Right lobe of liver (tissue), 6 donors: ENCODE data around the gene TOX4. TPM values are rescaled to one million over a fixed set of nuclear protein-coding genes. Genes with fewer than 3 reads are reported as not detected.

Experiments used
- ATAC-seq, 4 donors: fragments of 200-7000 bp; cut with Tn5 transposase; one replicate each; pipeline ENCODE4 v1.9.1; 2020; ENCODE audit warnings: mild to moderate bottlenecking in 4 of 4, moderate library complexity in 4 of 4
- DNase-seq, 3 donors: peaks; one replicate each; pipeline ENCODE4 v3.0.0-alpha.2; 2020
- H3K27ac ChIP-seq, 3 donors: fragments of 200-600 bp; one replicate each; pipeline ENCODE4 v1.8.0; 2022
- H3K27me3 ChIP-seq, 2 donors: fragments of 200-600 bp; one replicate each; pipeline ENCODE4 v1.8.0; 2022
- H3K36me3 ChIP-seq, 4 donors: fragments of 200-600 bp; sonication (generic) in 1 of 4; one replicate each; pipeline versions ENCODE4 v1.5.1 to v1.8.0; 2017 to 2022; ENCODE audit warnings: control low read depth in 1 of 4
- H3K4me1 ChIP-seq, 4 donors: fragments of 200-600 bp; sonication (generic) in 1 of 4; one replicate each; pipeline versions ENCODE4 v1.5.1 to v1.8.0; 2017 to 2022; ENCODE audit warnings: control low read depth in 1 of 4
- H3K4me3 ChIP-seq, 3 donors: fragments of 200-600 bp; one replicate each; pipeline ENCODE4 v1.8.0; 2022
- H3K9me3 ChIP-seq, 4 donors: fragments of 200-600 bp; sonication (generic) in 1 of 4; one replicate each; pipeline versions ENCODE4 v1.5.1 to v1.8.0; 2017 to 2022; ENCODE audit warnings: control low read depth in 1 of 4
- CTCF ChIP-seq, 4 donors: fragments of 200-600 bp in 3 of 4; fragments of 450-650 bp in 1 of 4; IDR thresholded peaks; one replicate each; pipeline versions ENCODE4 v1.5.1 to v1.8.0; 2016 to 2022; ENCODE audit warnings: antibody characterized with exemption in 4 of 4, mild to moderate bottlenecking in 2 of 4
- POLR2A ChIP-seq: fragments of 450-650 bp; IDR thresholded peaks from one replicate; pipeline ENCODE4 v1.6.1; 2017; ENCODE audit warnings: antibody characterized with exemption, mild to moderate bottlenecking
- WGBS: methylation state at CpG from one replicate; pipeline ENCODE4 v1.1.6; 2018; ENCODE audit warnings: low coverage, low lambda C conversion rate; ENCODE audit not compliant: insufficient coverage; ENCODE audit errors: missing lambda C conversion rate; 5-methylcytosine and 5-hydroxymethylcytosine counted together
- intact Hi-C, 2 donors: fragments of 100-400 bp; cut with DNase I; formaldehyde crosslinking; loops; one replicate each; pipeline versions ENCODE4 v1.11.2 to v1.14.1; 2022
- total RNA-seq, 6 experiments: library from RNA; depleted of rRNA in 2 of 6; stranded (reverse); fragments of >200 nt in 2 of 6; fragmentation: NEBNext Ultra II Directional in 3 of 6; extraction: Animal tissue kit (Norgen Biotek cat#: 25700) in 3 of 6; gene quantifications; one replicate each; pipeline versions ENCODE4 v1.1.0 to v1.2.4, GENCODE V29; 2016 to 2023
- donor health status: DM: no; HTN: yes; CAD: no.
- donor health status: DM: no; HTN: no; CAD: no.
- donor health status: DM: no; HTN: no; CAD: no.
- donor health status: DM: no; HTN: yes; CAD: no.
- donor health status: DM: no; HTN: yes; CAD: no.

TOX4 gene
- total RNA-seq, 6 experiments from 2014 or later = 19.9 to 37.0 (median 33.3) TPM

GRCh38 chr14:21476523-21476924 lies 471 bp upstream of the TOX4 start:
- intact Hi-C loops = no loop called here
- Histone ChIP-seq H3K9me3 (no peaks in the 10 kb centered on the region), H3K4me1 (peaks cover 0 to 16% (median 2%) of the 10 kb centered on the region in 4 donors), H3K27me3 (no peaks in the 10 kb centered on the region), H3K4me3 (peak overlapping the region; percentile 79 to 93 (median 86)), H3K27ac (peak overlapping the region; percentile 56 to 91 (median 75)), H3K36me3 (peaks cover 0 to 19% (median 0%) of the 10 kb centered on the region in 4 donors)
- TF ChIP-seq POLR2A (no peak), CTCF (IDR thresholded peaks at IDR 0.05) (no peak)
- DNase-seq (peak; percentile 93 to 95 (median 94)), ATAC-seq (peak; percentile 89 to 92 (median 89))
- 0% methylated on average over 8 of the region's 27 CpGs for WGBS

- TF ChIP-seq POLR2A = no peak
- no peak for TF ChIP-seq CTCF (IDR thresholded peaks at IDR 0.05)
These were observed 9.7 kb downstream of the TOX4 start for GRCh38 chr14:21486640-21487087.

GRCh38 chr14:21494902-21495762 lies 18.1 kb downstream of the TOX4 start:
- no peaks in the 10 kb centered on the region for H3K27me3 ChIP-seq
- peaks cover 5 to 93% (median 44%) of the 10 kb centered on the region in 4 donors for H3K36me3 ChIP-seq
- no peak overlapping the region for H3K4me3 ChIP-seq
- DNase-seq (no peak), ATAC-seq (no peak)
- H3K4me1 ChIP-seq = no peaks in the 10 kb centered on the region
- no peaks in the 10 kb centered on the region for H3K9me3 ChIP-seq
- H3K27ac ChIP-seq = no peak overlapping the region
- intact Hi-C loops = loop anchor here in 1 of 2 donors (10.0 kb wide), 1 partner anchor 60 kb away; no protein-coding TSS in a partner anchor
- TF ChIP-seq CTCF (IDR thresholded peaks at IDR 0.05) (no peak), POLR2A (no peak)
- WGBS = 67% methylated on average over 2 of the region's 2 CpGs

More at GRCh38 chr14:21486640-21487087, 9.7 kb downstream of the TOX4 start:
- Histone ChIP-seq H3K4me1 (peaks cover 0 to 4% (median 0%) of the 10 kb centered on the region in 4 donors), H3K4me3 (no peak overlapping the region), H3K9me3 (no peaks in the 10 kb centered on the region), H3K27ac (no peak overlapping the region), H3K36me3 (peaks cover 0 to 50% (median 19%) of the 10 kb centered on the region in 4 donors), H3K27me3 (no peaks in the 10 kb centered on the region)
- ATAC-seq (no peak), DNase-seq (no peak)
- intact Hi-C loops = no loop called here
- 46% methylated on average over 1 of the region's 1 CpG for WGBS

GRCh38 chr14:21496453-21496852 lies 19.5 kb downstream of the TOX4 start:
- Histone ChIP-seq H3K36me3 (peaks cover 5 to 84% (median 38%) of the 10 kb centered on the region in 4 donors), H3K27ac (no peak overlapping the region), H3K9me3 (no peaks in the 10 kb centered on the region), H3K27me3 (no peaks in the 10 kb centered on the region), H3K4me3 (no peak overlapping the region), H3K4me1 (no peaks in the 10 kb centered on the region)
- ATAC-seq (peak; percentile 19 to 70 (median 44)), DNase-seq (no peak)
- TF ChIP-seq POLR2A = no peak
- no peak for TF ChIP-seq CTCF (IDR thresholded peaks at IDR 0.05)
- intact Hi-C loops = loop anchor here in 1 of 2 donors (10.0 kb wide), 1 partner anchor 58 kb away; no protein-coding TSS in a partner anchor
- WGBS = 75% methylated on average over 2 of the region's 2 CpGs
